Uterus (tissue), 2 donors: ENCODE measurements around the gene ALOXE3.

Experiments
- CTCF ChIP-seq, 4 experiments: fragments of 200-600 bp in 2 of 4; fragments of 450-650 bp in 2 of 4; sonication (generic) in 2 of 4; IDR thresholded peaks; one replicate each; pipeline ENCODE4 v1.5.1; 2016 to 2019; ENCODE audit warnings: antibody characterized with exemption in 4 of 4, mild to moderate bottlenecking in 2 of 4, moderate library complexity in 1 of 4
- POLR2A ChIP-seq, 2 donors: fragments of 450-650 bp; IDR thresholded peaks; one replicate each; pipeline ENCODE4 v1.6.1; 2016; ENCODE audit warnings: antibody characterized with exemption in 2 of 2, mild to moderate bottlenecking in 1 of 2, moderate library complexity in 1 of 2

- TF ChIP-seq POLR2A (IDR thresholded peaks at IDR 0.05): no peak
- TF ChIP-seq CTCF (IDR thresholded peaks at IDR 0.05): no peak
Measured at GRCh38 chr17:8075574-8076342, 42.6 kb downstream of the ALOXE3 start.
